Stimulated activated naive CD8-positive, alpha-beta T cell treated with anti-CD3 and anti-CD28 coated beads, Interleukin-15, amount 100 ng/mL, for 72 hours (primary cell): ENCODE data around the gene MRPL38.

Source experiments
- ATAC-seq: fragments of 150-1000 bp; cut with Tn5 transposase; 2 replicates; pipeline ENCODE4 v1.10.0; 2021; ENCODE audit warnings: mild to moderate bottlenecking, moderate library complexity
- DNase-seq, 2 donors: peaks; one replicate each; pipeline ENCODE4 v3.0.0; 2021 to 2022
- H3K27ac Mint-ChIP-seq, 2 donors: one replicate each; pipeline ENCODE4 v1.8.0; 2022; ENCODE audit warnings: mild to moderate bottlenecking in 2 of 2, mixed read lengths in 2 of 2, moderate library complexity in 2 of 2
- H3K27me3 Mint-ChIP-seq: one replicate; pipeline ENCODE4 v1.8.0; 2022; ENCODE audit warnings: mixed read lengths
- H3K4me1 Mint-ChIP-seq: one replicate; pipeline ENCODE4 v1.8.0; 2022; ENCODE audit warnings: mild to moderate bottlenecking, mixed read lengths
- H3K4me3 Mint-ChIP-seq, 2 donors: one replicate each; pipeline ENCODE4 v1.8.0; 2022; ENCODE audit warnings: mild to moderate bottlenecking in 2 of 2, mixed read lengths in 2 of 2, moderate library complexity in 1 of 2
- H3K9me3 Mint-ChIP-seq, 2 donors: one replicate each; pipeline ENCODE4 v1.8.0; 2022; ENCODE audit warnings: mixed read lengths in 2 of 2

The MRPL38 gene

GRCh38 chr17:75925103-75925502, 20.4 kb upstream of the MRPL38 start:
- ATAC-seq = no peak
- Mint-ChIP-seq H3K27ac (no peak overlapping the region), H3K27me3 (no peaks in the 10 kb centered on the region), H3K9me3 (no peaks in the 10 kb centered on the region), H3K4me3 (no peak overlapping the region), H3K4me1 (no peaks in the 10 kb centered on the region)
- no peak for DNase-seq

GRCh38 chr17:75922963-75923874, 18.5 kb upstream of the MRPL38 start:
- no peak for DNase-seq
- H3K9me3 Mint-ChIP-seq = no peaks in the 10 kb centered on the region
- no peak for ATAC-seq
- no peak overlapping the region for H3K4me3 Mint-ChIP-seq
- no peaks in the 10 kb centered on the region for H3K4me1 Mint-ChIP-seq
- H3K27ac Mint-ChIP-seq = peak overlapping the region in 1 of 2 donors; percentile 42
- H3K27me3 Mint-ChIP-seq = no peaks in the 10 kb centered on the region

- Mint-ChIP-seq H3K4me3 (no peak overlapping the region), H3K27ac (peak overlapping the region; percentile 54 to 62), H3K9me3 (no peaks in the 10 kb centered on the region), H3K4me1 (no peaks in the 10 kb centered on the region), H3K27me3 (no peaks in the 10 kb centered on the region)
- DNase-seq = no peak
- ATAC-seq = no peak
Measured at GRCh38 chr17:75922173-75922961, 17.7 kb upstream of the MRPL38 start.

- H3K27me3 Mint-ChIP-seq = no peaks in the 10 kb centered on the region
- DNase-seq = no peak
- ATAC-seq = no peak
- peak overlapping the region in 1 of 2 donors; percentile 54 for H3K27ac Mint-ChIP-seq
- no peaks in the 10 kb centered on the region for H3K9me3 Mint-ChIP-seq
- no peaks in the 10 kb centered on the region for H3K4me1 Mint-ChIP-seq
- H3K4me3 Mint-ChIP-seq = no peak overlapping the region
Measured at GRCh38 chr17:75921596-75921995, 16.9 kb upstream of the MRPL38 start.

GRCh38 chr17:75920045-75920560, 15.4 kb upstream of the MRPL38 start:
- no peak overlapping the region for H3K4me3 Mint-ChIP-seq
- ATAC-seq = no peak
- H3K4me1 Mint-ChIP-seq = no peaks in the 10 kb centered on the region
- H3K9me3 Mint-ChIP-seq = no peaks in the 10 kb centered on the region
- H3K27ac Mint-ChIP-seq = no peak overlapping the region
- H3K27me3 Mint-ChIP-seq = no peaks in the 10 kb centered on the region
- no peak for DNase-seq

- Mint-ChIP-seq H3K27me3 (no peaks in the 10 kb centered on the region), H3K4me3 (no peak overlapping the region), H3K9me3 (no peaks in the 10 kb centered on the region), H3K4me1 (no peaks in the 10 kb centered on the region), H3K27ac (no peak overlapping the region)
- no peak for DNase-seq
- ATAC-seq = no peak
Measured at GRCh38 chr17:75919611-75920010, 14.9 kb upstream of the MRPL38 start.

GRCh38 chr17:75917917-75918445, 13.3 kb upstream of the MRPL38 start:
- no peak overlapping the region for H3K27ac Mint-ChIP-seq
- H3K27me3 Mint-ChIP-seq = no peaks in the 10 kb centered on the region

GRCh38 chr17:75917141-75917916, 12.6 kb upstream of the MRPL38 start:
- no peak for ATAC-seq
- DNase-seq = no peak
- H3K4me3 Mint-ChIP-seq = no peak overlapping the region
- H3K27ac Mint-ChIP-seq = peak overlapping the region in 1 of 2 donors; percentile 93
- H3K9me3 Mint-ChIP-seq = no peaks in the 10 kb centered on the region
- H3K4me1 Mint-ChIP-seq = no peaks in the 10 kb centered on the region
- H3K27me3 Mint-ChIP-seq = no peaks in the 10 kb centered on the region

More at GRCh38 chr17:75917917-75918445, 13.3 kb upstream of the MRPL38 start:
- Mint-ChIP-seq H3K9me3 (no peaks in the 10 kb centered on the region), H3K4me3 (no peak overlapping the region), H3K4me1 (no peaks in the 10 kb centered on the region)
- DNase-seq (no peak), ATAC-seq (no peak)

GRCh38 chr17:75915268-75915667, 10.6 kb upstream of the MRPL38 start:
- no peak overlapping the region for H3K27ac Mint-ChIP-seq
- peaks cover 1% of the 10 kb centered on the region for H3K4me1 Mint-ChIP-seq
- DNase-seq (no peak), ATAC-seq (no peak)
- no peaks in the 10 kb centered on the region for H3K9me3 Mint-ChIP-seq
- H3K27me3 Mint-ChIP-seq = no peaks in the 10 kb centered on the region
- no peak overlapping the region for H3K4me3 Mint-ChIP-seq

- no peaks in the 10 kb centered on the region for H3K9me3 Mint-ChIP-seq
- DNase-seq = no peak
Measured at GRCh38 chr17:75914643-75915267, 10.1 kb upstream of the MRPL38 start.

GRCh38 chr17:75913537-75914210, 9.0 kb upstream of the MRPL38 start:
- H3K27me3 Mint-ChIP-seq = no peaks in the 10 kb centered on the region
- ATAC-seq = no peak

More at GRCh38 chr17:75914643-75915267, 10.1 kb upstream of the MRPL38 start:
- ATAC-seq = no peak
- Mint-ChIP-seq H3K4me1 (peaks cover 6% of the 10 kb centered on the region), H3K4me3 (no peak overlapping the region), H3K27ac (no peak overlapping the region), H3K27me3 (no peaks in the 10 kb centered on the region)

GRCh38 chr17:75910699-75911098, 6.0 kb upstream of the MRPL38 start:
- Mint-ChIP-seq H3K27me3 (no peaks in the 10 kb centered on the region), H3K9me3 (no peaks in the 10 kb centered on the region), H3K4me1 (peaks cover 20% of the 10 kb centered on the region), H3K27ac (no peak overlapping the region), H3K4me3 (no peak overlapping the region)
- no peak for ATAC-seq
- DNase-seq = no peak

More at GRCh38 chr17:75913537-75914210, 9.0 kb upstream of the MRPL38 start:
- peak overlapping the region in 1 of 2 donors; percentile 55 for H3K27ac Mint-ChIP-seq
- H3K4me3 Mint-ChIP-seq = no peak overlapping the region
- H3K4me1 Mint-ChIP-seq = peaks cover 12% of the 10 kb centered on the region
- no peak for DNase-seq
- H3K9me3 Mint-ChIP-seq = no peaks in the 10 kb centered on the region

GRCh38 chr17:75909812-75910274, 5.2 kb upstream of the MRPL38 start:
- H3K4me1 Mint-ChIP-seq = peaks cover 27% of the 10 kb centered on the region
- H3K9me3 Mint-ChIP-seq = no peaks in the 10 kb centered on the region
- DNase-seq (no peak), ATAC-seq (no peak)
- no peak overlapping the region for H3K27ac Mint-ChIP-seq
- H3K4me3 Mint-ChIP-seq = no peak overlapping the region
- no peaks in the 10 kb centered on the region for H3K27me3 Mint-ChIP-seq
